ENCODE results near the gene DHCR7. TPM values are rescaled to one million over a fixed set of nuclear protein-coding genes. Genes with fewer than 3 reads are reported as not detected.

The DHCR7 gene, protein sequence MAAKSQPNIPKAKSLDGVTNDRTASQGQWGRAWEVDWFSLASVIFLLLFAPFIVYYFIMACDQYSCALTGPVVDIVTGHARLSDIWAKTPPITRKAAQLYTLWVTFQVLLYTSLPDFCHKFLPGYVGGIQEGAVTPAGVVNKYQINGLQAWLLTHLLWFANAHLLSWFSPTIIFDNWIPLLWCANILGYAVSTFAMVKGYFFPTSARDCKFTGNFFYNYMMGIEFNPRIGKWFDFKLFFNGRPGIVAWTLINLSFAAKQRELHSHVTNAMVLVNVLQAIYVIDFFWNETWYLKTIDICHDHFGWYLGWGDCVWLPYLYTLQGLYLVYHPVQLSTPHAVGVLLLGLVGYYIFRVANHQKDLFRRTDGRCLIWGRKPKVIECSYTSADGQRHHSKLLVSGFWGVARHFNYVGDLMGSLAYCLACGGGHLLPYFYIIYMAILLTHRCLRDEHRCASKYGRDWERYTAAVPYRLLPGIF
- 21.4 and 22.5 TPM in 2 replicates for polyA plus RNA-seq (2012; rRNA removed)
- 10.3 and 15.5 TPM in 2 replicates for polyA plus RNA-seq (2012; cell fraction: cytosol; rRNA removed)
- 14.5 and 15.8 TPM in 2 replicates for polyA plus RNA-seq (2012; cell fraction: nucleus; rRNA removed)

GRCh38 chr11:71448257-71449171 lies at the start of gene DHCR7:
Gene DHCR7, minus strand, starts transcription at chr11:71448393. Its CDS starts 3,441 bp downstream, at chr11:71444952.
- no peaks in the 10 kb centered on the region for H3K9me2 ChIP-seq
- peak within 1 kb of the TSS; percentile 89 to 92 for H3K4me3 ChIP-seq (ENCODE audit: low read depth in 2 of 2, low read length in 1 of 2)
- H3K9me3 ChIP-seq, result peaks cover 8% of the 10 kb centered on the region; the same call in 1 of the 2 replicates
- H3K79me2 ChIP-seq (ENCODE audit: insufficient read depth), result peaks cover 9% of the 10 kb centered on the region
- POLR2A ChIA-PET, result no interaction called here
- no peaks in the 10 kb centered on the region for H4K20me1 ChIP-seq (ENCODE audit: insufficient read depth)
- no peaks in the 10 kb centered on the region for H3K27me3 ChIP-seq (ENCODE audit: insufficient read depth)
- H3K4me2 ChIP-seq, result peak within 1 kb of the TSS; percentile 99
- H2AFZ ChIP-seq (ENCODE audit: low read depth), result peak within 1 kb of the TSS; percentile 99
- H3K9ac ChIP-seq, result peak within 1 kb of the TSS; percentile 73
- CTCF ChIA-PET, result interaction anchor here (0.7 to 2.3 kb wide), 3 partner anchors 23 to 1070 kb away, joined by 3 to 9 read pairs (median 5); no protein-coding TSS in a partner anchor
- H3F3A ChIP-seq (replicated peaks; ENCODE audit: insufficient read depth), result peaks cover 12% of the 10 kb centered on the region
- peaks cover 4 to 23% of the 10 kb centered on the region in 2 experiments; a peak in 3 of 4 replicates for H3K4me1 ChIP-seq (ENCODE audit: control insufficient read depth in 1 of 2, insufficient read depth in 2 of 2, low read depth in 1 of 2, low read length in 1 of 2)
- peak; percentile 98 for DNase-seq
- peak within 1 kb of the TSS in 1 of 2 experiments; percentile 88; a peak in 1 of 4 replicates for H3K27ac ChIP-seq (ENCODE audit: low read depth in 2 of 2, low read length in 1 of 2)
- 2% methylated on average over 18 of the region's 78 CpGs for WGBS (ENCODE audit: low lambda C conversion rate)
- peaks cover 7 to 20% of the 10 kb centered on the region in 2 experiments for H3K36me3 ChIP-seq (replicated peaks in 1 of 2; ENCODE audit: control insufficient read depth in 1 of 2, insufficient read depth in 2 of 2, low read length in 1 of 2)
- TF ChIP-seq, protein P1, sequence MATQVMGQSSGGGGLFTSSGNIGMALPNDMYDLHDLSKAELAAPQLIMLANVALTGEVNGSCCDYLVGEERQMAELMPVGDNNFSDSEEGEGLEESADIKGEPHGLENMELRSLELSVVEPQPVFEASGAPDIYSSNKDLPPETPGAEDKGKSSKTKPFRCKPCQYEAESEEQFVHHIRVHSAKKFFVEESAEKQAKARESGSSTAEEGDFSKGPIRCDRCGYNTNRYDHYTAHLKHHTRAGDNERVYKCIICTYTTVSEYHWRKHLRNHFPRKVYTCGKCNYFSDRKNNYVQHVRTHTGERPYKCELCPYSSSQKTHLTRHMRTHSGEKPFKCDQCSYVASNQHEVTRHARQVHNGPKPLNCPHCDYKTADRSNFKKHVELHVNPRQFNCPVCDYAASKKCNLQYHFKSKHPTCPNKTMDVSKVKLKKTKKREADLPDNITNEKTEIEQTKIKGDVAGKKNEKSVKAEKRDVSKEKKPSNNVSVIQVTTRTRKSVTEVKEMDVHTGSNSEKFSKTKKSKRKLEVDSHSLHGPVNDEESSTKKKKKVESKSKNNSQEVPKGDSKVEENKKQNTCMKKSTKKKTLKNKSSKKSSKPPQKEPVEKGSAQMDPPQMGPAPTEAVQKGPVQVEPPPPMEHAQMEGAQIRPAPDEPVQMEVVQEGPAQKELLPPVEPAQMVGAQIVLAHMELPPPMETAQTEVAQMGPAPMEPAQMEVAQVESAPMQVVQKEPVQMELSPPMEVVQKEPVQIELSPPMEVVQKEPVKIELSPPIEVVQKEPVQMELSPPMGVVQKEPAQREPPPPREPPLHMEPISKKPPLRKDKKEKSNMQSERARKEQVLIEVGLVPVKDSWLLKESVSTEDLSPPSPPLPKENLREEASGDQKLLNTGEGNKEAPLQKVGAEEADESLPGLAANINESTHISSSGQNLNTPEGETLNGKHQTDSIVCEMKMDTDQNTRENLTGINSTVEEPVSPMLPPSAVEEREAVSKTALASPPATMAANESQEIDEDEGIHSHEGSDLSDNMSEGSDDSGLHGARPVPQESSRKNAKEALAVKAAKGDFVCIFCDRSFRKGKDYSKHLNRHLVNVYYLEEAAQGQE (IDR thresholded peaks at IDR 0.05; ENCODE audit: low read depth, low read length), result peak; percentile 21; the same call in 1 of the 2 replicates
- TF ChIP-seq FOXJ3 (CRISPR knock-in tag; IDR thresholded peaks at IDR 0.05) (no peak), FOXM1 (IDR thresholded peaks at IDR 0.05; ENCODE audit: low read depth) (no peak), NFIC (IDR thresholded peaks at IDR 0.05; ENCODE audit: borderline replicate concordance) (no peak), TEAD4 (IDR thresholded peaks at IDR 0.05; ENCODE audit: borderline replicate concordance, insufficient read depth) (no peak), EP300 (IDR thresholded peaks at IDR 0.05; ENCODE audit: borderline replicate concordance in 1 of 2, low read depth in 1 of 2, low read length in 1 of 2) (0 out of 4 replicates have a peak, but pooled peaks of 1 of the 2 experiments have one; percentile 26), SMC3 (IDR thresholded peaks at IDR 0.05; ENCODE audit: low read depth, low read length) (no peak), MAX (IDR thresholded peaks at IDR 0.05; ENCODE audit: low read depth) (peak; percentile 91), YY1 (IDR thresholded peaks at IDR 0.05; ENCODE audit: low read depth) (no peak), CTCF (IDR thresholded peaks at IDR 0.05) (no peak), MXI1 (IDR thresholded peaks at IDR 0.05; ENCODE audit: low read depth, low read length) (peak; percentile 96), ELF1 (IDR thresholded peaks at IDR 0.05) (no peak), MEF2A (IDR thresholded peaks at IDR 0.05; ENCODE audit: borderline replicate concordance, low read depth) (no peak), SIN3A (IDR thresholded peaks at IDR 0.05; ENCODE audit: borderline replicate concordance, low read depth, low read length) (0 out of 2 replicates have a peak, but pooled peaks have one; percentile 54), TCF12 (IDR thresholded peaks at IDR 0.05) (no peak), FOSL2 (IDR thresholded peaks at IDR 0.05; ENCODE audit: borderline replicate concordance, low read depth) (no peak), GATA2 (CRISPR knock-in tag; IDR thresholded peaks at IDR 0.05) (no peak), CHD2 (IDR thresholded peaks at IDR 0.05; ENCODE audit: low read length, partially characterized antibody) (peak; percentile 51)
- TF ChIP-seq, protein P2, sequence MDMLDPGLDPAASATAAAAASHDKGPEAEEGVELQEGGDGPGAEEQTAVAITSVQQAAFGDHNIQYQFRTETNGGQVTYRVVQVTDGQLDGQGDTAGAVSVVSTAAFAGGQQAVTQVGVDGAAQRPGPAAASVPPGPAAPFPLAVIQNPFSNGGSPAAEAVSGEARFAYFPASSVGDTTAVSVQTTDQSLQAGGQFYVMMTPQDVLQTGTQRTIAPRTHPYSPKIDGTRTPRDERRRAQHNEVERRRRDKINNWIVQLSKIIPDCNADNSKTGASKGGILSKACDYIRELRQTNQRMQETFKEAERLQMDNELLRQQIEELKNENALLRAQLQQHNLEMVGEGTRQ (IDR thresholded peaks at IDR 0.05; ENCODE audit: borderline replicate concordance, low read depth, low read length), result peak; percentile 47; the same call in 1 of the 2 replicates
- TF ChIP-seq, protein P3, sequence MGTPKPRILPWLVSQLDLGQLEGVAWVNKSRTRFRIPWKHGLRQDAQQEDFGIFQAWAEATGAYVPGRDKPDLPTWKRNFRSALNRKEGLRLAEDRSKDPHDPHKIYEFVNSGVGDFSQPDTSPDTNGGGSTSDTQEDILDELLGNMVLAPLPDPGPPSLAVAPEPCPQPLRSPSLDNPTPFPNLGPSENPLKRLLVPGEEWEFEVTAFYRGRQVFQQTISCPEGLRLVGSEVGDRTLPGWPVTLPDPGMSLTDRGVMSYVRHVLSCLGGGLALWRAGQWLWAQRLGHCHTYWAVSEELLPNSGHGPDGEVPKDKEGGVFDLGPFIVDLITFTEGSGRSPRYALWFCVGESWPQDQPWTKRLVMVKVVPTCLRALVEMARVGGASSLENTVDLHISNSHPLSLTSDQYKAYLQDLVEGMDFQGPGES (IDR thresholded peaks at IDR 0.05; ENCODE audit: low read depth, low read length), result peak; percentile 78
